ENCODE data around the gene IL22RA2. TPM values are rescaled to one million over a fixed set of nuclear protein-coding genes. Genes with fewer than 3 reads are reported as not detected.

IL22RA2 gene
- total and polyA plus RNA-seq, 4 donors = 0.05 TPM; not detected in 3

- DNase-seq (ENCODE audit: low spot score) = no peak
- no peak overlapping the region for H3K27ac ChIP-seq (ENCODE audit: low read depth in 1 of 2, low read length in 2 of 2)
- WGBS = 83% methylated on average over 1 of the region's 1 CpG
These were observed 39.0 kb downstream of the IL22RA2 start for GRCh38 chr6:137134483-137134882.

GRCh38 chr6:137133122-137133521, 40.3 kb downstream of the IL22RA2 start:
- 89% methylated on average over 3 of the region's 3 CpGs for WGBS
- peaks cover 0 to 5% (median 0%) of the 10 kb centered on the region in 4 donors for H3K27me3 ChIP-seq (ENCODE audit: control insufficient read depth in 4 of 4, insufficient read depth in 4 of 4, low read length in 3 of 4)
- H3K27ac ChIP-seq (ENCODE audit: low read depth in 1 of 2, low read length in 2 of 2) = no peak overlapping the region
- TF ChIP-seq JUND (IDR thresholded peaks at IDR 0.05) (no peak), FOXA2 (IDR thresholded peaks at IDR 0.05) (no peak), REST (IDR thresholded peaks at IDR 0.05) (no peak), TAF1 (conservative IDR thresholded peaks at IDR 0.05) (no peak)
- no peaks in the 10 kb centered on the region for H3K4me1 ChIP-seq (ENCODE audit: control insufficient read depth in 4 of 4, insufficient read depth in 4 of 4, low read length in 3 of 4)
- H3K36me3 ChIP-seq (ENCODE audit: control insufficient read depth in 4 of 4, insufficient read depth in 3 of 4, low read depth in 1 of 4, low read length in 3 of 4) = no peaks in the 10 kb centered on the region
- H3K9ac ChIP-seq (ENCODE audit: low read depth in 1 of 2, low read length in 2 of 2) = no peak overlapping the region
- no peak for DNase-seq (ENCODE audit: low spot score)
- peaks cover 0 to 8% (median under 1%) of the 10 kb centered on the region in 4 donors for H3K9me3 ChIP-seq (ENCODE audit: control insufficient read depth in 4 of 4, low read length in 3 of 4)
- H3K4me3 ChIP-seq (ENCODE audit: low read depth in 1 of 3, low read length in 3 of 3) = no peak overlapping the region

More at GRCh38 chr6:137134483-137134882, 39.0 kb downstream of the IL22RA2 start:
- Histone ChIP-seq H3K4me3 (ENCODE audit: low read depth in 1 of 3, low read length in 3 of 3) (no peak overlapping the region), H3K36me3 (ENCODE audit: control insufficient read depth in 4 of 4, insufficient read depth in 3 of 4, low read depth in 1 of 4, low read length in 3 of 4) (no peaks in the 10 kb centered on the region), H3K9me3 (ENCODE audit: control insufficient read depth in 4 of 4, low read length in 3 of 4) (peaks cover 0 to 8% (median under 1%) of the 10 kb centered on the region in 4 donors), H3K4me1 (ENCODE audit: control insufficient read depth in 4 of 4, insufficient read depth in 4 of 4, low read length in 3 of 4) (no peaks in the 10 kb centered on the region), H3K27me3 (ENCODE audit: control insufficient read depth in 4 of 4, insufficient read depth in 4 of 4, low read length in 3 of 4) (peaks cover 0 to 5% (median 0%) of the 10 kb centered on the region in 4 donors), H3K9ac (ENCODE audit: low read depth in 1 of 2, low read length in 2 of 2) (no peak overlapping the region)
- no peak for TF ChIP-seq ZBTB33 (IDR thresholded peaks at IDR 0.05)
- no peak for TF ChIP-seq SP1 (IDR thresholded peaks at IDR 0.05)
- TF ChIP-seq, protein P1, sequence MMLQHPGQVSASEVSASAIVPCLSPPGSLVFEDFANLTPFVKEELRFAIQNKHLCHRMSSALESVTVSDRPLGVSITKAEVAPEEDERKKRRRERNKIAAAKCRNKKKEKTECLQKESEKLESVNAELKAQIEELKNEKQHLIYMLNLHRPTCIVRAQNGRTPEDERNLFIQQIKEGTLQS (IDR thresholded peaks at IDR 0.05) = no peak
- no peak for TF ChIP-seq REST (IDR thresholded peaks at IDR 0.05)
- no peak for TF ChIP-seq NR2F2 (IDR thresholded peaks at IDR 0.05)
- TF ChIP-seq GABPA (IDR thresholded peaks at IDR 0.05 in 1 of 2, conservative IDR thresholded peaks at IDR 0.05 in 1 of 2) = no peak
- TF ChIP-seq FOXA1 (IDR thresholded peaks at IDR 0.05) = no peak
